HG02973 (cell line): ENCODE measurements around the gene CHMP2A.
A peak's percentile ranks its signal among the peaks of the same experiment; 100 is the strongest.

ENCODE experiments used
- ATAC-seq: cut with Tn5 transposase; IDR thresholded peaks from one replicate; pipeline ENCODE4 v1.9.1; 2021; ENCODE audit warnings: moderate library complexity; ENCODE audit not compliant: unreplicated experiment

Gene CHMP2A

GRCh38 chr19:58556622-58557220 lies 1.8 kb upstream of the CHMP2A start:
- ATAC-seq: no peak

- no peak for ATAC-seq
Measured at GRCh38 chr19:58555920-58556621, 1.2 kb upstream of the CHMP2A start.

- ATAC-seq: no peak
Measured at GRCh38 chr19:58555369-58555885, 522 bp upstream of the CHMP2A start.

- no peak for ATAC-seq
Measured at GRCh38 chr19:58553799-58554493, 959 bp downstream of the CHMP2A start.

GRCh38 chr19:58552655-58553054 lies 2.2 kb downstream of the CHMP2A start:
- no peak for ATAC-seq

GRCh38 chr19:58551577-58552471 lies 3.1 kb downstream of the CHMP2A start:
- ATAC-seq: no peak

GRCh38 chr19:58551123-58551497 lies 3.8 kb downstream of the CHMP2A start:
- no peak for ATAC-seq

- no peak for ATAC-seq
Measured at GRCh38 chr19:58550362-58551122, 4.4 kb downstream of the CHMP2A start.

- no peak for ATAC-seq
Measured at GRCh38 chr19:58549664-58550361, 5.1 kb downstream of the CHMP2A start.

GRCh38 chr19:58548859-58549663 lies 5.8 kb downstream of the CHMP2A start:
- ATAC-seq: no peak

GRCh38 chr19:58547323-58548312 lies 7.3 kb downstream of the CHMP2A start:
- ATAC-seq: no peak

GRCh38 chr19:58546019-58546530 lies 8.8 kb downstream of the CHMP2A start:
- no peak for ATAC-seq

- ATAC-seq: no peak
Measured at GRCh38 chr19:58545286-58546018, 9.5 kb downstream of the CHMP2A start.

- peak; percentile 39 for ATAC-seq
Measured at GRCh38 chr19:58544591-58545285, 10.2 kb downstream of the CHMP2A start.

- ATAC-seq: peak; percentile 66
Measured at GRCh38 chr19:58543826-58544590, 10.9 kb downstream of the CHMP2A start, which contains the start of gene TRIM28. TRIM28 (plus strand) TSS chr19:58544064; CDS start chr19:58544758, 694 bp downstream.
